WI38 (cell line): ENCODE data around the gene DZIP1L.

ENCODE experiments used
- H3K4me3 ChIP-seq: 2 replicates; pipeline ENCODE4 v1.5.1; 2011; ENCODE audit warnings: low read depth, mild to moderate bottlenecking, control low read depth, low read length
- TF ChIP-seq, protein P1 (sequence below): IDR thresholded peaks from 2 replicates; pipeline ENCODE4 v1.5.1; 2012; ENCODE audit warnings: low read depth, mild to moderate bottlenecking, control low read depth, low read length

DZIP1L gene

DNA sequence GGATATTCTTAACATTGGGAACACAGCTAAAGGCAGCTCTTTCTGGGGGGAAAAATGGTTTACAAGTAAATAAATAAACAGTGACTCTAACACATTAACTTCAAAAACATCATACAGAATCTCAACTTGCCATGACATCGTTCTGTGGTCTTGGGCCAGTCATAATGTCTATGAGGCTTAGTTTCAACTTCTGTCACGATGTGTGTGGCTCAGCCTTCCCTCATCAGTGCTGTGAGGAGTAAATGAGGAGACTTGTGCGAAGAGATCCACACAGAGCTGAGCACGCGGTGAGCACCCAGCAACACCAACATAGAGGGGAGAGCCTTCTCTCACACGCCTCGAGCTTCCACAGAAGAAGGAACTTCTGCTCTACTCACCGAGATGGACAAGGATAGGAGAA, 49.0 kb downstream of the DZIP1L start:
- TF ChIP-seq, protein P1, sequence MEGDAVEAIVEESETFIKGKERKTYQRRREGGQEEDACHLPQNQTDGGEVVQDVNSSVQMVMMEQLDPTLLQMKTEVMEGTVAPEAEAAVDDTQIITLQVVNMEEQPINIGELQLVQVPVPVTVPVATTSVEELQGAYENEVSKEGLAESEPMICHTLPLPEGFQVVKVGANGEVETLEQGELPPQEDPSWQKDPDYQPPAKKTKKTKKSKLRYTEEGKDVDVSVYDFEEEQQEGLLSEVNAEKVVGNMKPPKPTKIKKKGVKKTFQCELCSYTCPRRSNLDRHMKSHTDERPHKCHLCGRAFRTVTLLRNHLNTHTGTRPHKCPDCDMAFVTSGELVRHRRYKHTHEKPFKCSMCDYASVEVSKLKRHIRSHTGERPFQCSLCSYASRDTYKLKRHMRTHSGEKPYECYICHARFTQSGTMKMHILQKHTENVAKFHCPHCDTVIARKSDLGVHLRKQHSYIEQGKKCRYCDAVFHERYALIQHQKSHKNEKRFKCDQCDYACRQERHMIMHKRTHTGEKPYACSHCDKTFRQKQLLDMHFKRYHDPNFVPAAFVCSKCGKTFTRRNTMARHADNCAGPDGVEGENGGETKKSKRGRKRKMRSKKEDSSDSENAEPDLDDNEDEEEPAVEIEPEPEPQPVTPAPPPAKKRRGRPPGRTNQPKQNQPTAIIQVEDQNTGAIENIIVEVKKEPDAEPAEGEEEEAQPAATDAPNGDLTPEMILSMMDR, result no peak
- no peak overlapping the region for H3K4me3 ChIP-seq

DNA sequence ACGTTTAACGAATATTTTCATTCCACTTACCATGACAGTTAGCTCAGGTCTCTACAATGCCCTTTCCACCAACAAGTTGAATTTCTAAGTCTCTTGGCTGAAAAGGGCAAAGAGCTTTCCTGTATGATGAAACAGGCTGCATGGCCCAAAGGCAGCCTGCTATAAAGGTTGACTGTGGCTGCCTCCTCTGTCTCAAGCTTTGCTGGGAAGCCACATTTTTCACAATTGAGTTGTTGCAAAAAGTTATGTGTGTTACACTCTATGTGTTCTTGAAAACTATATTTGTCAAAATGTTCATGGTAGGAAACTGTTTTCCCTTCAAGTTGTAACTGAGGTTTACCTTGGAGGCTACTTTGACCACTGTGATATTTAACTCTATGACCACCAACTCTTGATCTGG, 49.5 kb downstream of the DZIP1L start:
- no peak overlapping the region for H3K4me3 ChIP-seq
- TF ChIP-seq, protein P1, result no peak

DNA sequence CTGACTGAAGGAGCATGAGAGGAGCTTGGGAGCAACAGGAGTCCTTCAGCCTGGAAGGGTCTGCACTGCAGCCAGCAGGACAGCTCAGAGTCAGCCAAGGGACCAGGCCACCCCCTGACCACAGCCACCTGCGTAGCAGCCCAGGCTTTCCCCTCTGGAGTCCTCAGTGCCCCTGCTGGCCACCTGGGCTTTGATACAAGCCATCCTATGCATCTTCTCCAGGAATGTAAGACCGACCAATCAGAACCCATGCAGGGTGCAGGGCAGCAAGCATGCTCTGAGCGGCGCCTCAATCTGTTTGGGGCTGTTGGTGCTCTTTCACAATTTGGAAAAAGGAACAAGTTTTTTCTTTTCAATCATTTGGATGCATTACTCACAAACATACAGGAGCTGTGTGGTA, 52.0 kb downstream of the DZIP1L start:
- no peak overlapping the region for H3K4me3 ChIP-seq
- TF ChIP-seq, protein P1, result no peak

DNA sequence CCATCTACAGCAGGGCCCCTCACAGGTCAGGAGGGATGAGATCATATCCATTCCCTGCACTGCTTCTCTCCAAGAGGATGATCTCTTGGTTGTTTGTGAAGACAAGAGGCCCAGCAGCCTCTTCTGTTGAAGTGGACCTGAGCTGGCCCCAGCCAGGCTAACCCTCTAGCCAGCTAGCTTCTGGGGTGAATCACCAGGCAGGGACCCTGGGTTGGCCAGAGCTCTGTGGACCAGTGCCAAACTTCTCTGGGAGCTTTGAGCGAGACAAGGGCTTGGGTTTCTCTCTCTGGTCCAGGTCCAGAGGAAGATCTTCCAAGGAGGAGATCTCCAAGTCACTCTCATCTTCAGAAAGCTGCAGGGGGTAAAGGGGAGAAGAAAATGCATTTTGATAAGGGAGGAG, 52.8 kb downstream of the DZIP1L start:
- no peak overlapping the region for H3K4me3 ChIP-seq
- TF ChIP-seq, protein P1, result no peak

DNA sequence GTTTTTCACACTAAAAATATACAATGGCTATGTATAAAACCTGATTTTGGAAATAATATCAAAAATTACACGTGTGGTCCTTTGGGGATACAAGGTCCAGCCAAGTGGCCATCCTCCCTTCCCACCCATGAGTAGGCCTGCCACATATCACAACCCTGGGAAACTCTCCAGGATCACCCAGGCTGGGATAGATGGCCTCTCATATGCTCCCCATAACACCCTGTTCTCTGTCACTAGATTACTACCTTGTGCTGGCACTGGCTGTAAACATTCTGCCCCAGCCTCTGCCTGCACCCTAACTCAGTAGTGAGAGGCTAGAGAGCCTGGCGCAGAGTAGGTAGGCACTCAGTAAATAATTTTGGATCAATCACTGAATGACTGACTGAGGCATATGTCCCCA, 53.4 kb downstream of the DZIP1L start:
- no peak overlapping the region for H3K4me3 ChIP-seq
- TF ChIP-seq, protein P1, result no peak

DNA sequence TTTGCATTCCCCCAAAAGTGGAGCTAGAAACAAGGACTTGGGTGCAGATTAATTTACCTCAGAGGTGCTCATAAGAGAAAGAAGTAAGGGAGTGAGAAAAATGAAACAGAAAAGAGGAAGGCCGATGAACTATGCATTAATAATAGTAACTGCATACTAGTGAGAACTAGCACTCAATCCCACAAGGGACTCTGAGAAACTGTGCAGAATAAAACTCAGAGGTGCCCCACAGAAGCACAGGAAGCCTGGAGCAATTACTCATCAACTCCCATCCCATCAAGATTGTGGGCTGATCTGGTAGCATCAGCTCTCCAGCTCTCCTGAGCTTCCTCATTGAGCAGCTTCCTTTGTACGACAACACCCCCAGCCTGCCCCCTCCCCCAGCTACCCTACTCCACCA, 54.6 kb downstream of the DZIP1L start:
- no peak overlapping the region for H3K4me3 ChIP-seq
- TF ChIP-seq, protein P1, result no peak

DNA sequence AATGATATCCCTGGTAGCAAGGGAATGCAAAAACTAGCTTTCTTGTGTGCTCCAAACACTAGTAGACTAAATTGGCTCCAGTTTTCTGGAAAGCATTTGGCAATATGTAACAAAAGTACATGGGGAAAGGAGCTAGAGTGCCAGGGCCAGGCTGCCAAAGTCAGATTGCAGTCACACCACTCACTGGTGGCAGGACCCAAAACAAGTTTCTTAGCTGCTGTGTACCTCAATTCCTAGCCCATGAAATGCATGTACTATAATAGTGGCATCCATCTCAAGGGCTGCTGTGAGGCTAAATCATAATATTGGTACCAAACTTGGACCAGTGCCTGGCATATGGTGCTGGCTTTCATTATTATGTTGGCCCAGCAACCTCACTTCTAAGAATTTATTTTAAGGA, 56.1 kb downstream of the DZIP1L start:
- no peak overlapping the region for H3K4me3 ChIP-seq
- TF ChIP-seq, protein P1, result no peak
